GM21360 (cell line): ENCODE results near the gene IL17B.

Source experiments
- ATAC-seq: cut with Tn5 transposase; IDR thresholded peaks from one replicate; pipeline ENCODE4 v1.9.1; 2021; ENCODE audit warnings: mild to moderate bottlenecking, moderate library complexity; ENCODE audit not compliant: unreplicated experiment

IL17B gene

GRCh38 chr5:149381261-149381985, 2.3 kb upstream of the IL17B start:
- ATAC-seq: no peak

GRCh38 chr5:149380466-149381121, 1.5 kb upstream of the IL17B start:
- ATAC-seq: no peak

DNA sequence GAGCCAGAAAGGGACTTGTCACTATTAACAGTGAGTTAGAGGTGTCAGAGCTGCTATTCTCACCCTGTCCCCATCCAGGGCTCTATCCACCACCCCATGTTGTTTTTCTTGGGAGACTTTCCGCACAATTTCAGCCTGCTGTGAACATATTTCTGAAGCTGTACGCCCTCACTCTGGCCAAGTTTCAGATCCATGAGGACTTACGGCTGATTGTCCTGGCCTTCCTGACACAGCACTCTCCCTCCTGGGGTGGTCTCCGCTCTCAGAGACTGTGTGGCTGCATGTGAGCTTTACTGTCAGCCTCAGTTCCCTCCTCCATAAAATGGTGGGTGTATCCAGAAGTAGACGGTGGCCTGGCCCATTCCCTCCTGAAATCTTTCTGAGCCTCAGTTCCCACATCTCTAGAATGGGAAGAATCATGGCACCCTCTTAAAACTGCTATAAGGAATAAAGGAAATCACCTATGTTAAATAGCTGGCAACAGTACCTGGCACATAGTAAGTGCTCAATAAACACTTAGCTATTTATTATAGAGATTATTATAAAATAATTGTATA, 804 bp upstream of the IL17B start:
- no peak for ATAC-seq

- no peak for ATAC-seq
Measured at GRCh38 chr5:149378241-149378820, 761 bp downstream of the IL17B start.

- ATAC-seq: no peak
Measured at GRCh38 chr5:149376711-149377447, 2.2 kb downstream of the IL17B start.

- no peak for ATAC-seq
Measured at GRCh38 chr5:149376104-149376503, 3.0 kb downstream of the IL17B start.

- ATAC-seq: no peak
Measured at GRCh38 chr5:149375434-149375833, 3.7 kb downstream of the IL17B start.

DNA sequence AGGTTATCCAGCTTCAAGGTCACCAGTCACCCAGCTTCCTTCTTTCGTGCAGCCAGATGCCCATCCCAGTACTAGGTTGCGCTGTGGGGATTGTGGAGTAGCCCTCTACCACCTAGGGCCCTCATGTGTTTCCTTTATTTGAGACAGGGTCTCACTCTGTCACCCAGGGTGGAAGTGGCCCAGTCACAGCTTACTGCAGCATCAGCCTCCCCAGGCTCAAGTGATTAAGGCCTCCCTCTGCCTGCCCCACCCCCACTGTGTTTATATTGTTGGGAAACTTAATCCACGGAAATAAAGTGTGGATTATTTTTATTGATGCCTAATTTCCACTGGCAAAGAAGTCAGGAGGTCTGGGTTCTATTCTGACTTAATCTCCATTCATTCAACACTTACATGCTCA, 4.3 kb downstream of the IL17B start:
- no peak for ATAC-seq

GRCh38 chr5:149374303-149374702, 4.8 kb downstream of the IL17B start:
- ATAC-seq: no peak

DNA sequence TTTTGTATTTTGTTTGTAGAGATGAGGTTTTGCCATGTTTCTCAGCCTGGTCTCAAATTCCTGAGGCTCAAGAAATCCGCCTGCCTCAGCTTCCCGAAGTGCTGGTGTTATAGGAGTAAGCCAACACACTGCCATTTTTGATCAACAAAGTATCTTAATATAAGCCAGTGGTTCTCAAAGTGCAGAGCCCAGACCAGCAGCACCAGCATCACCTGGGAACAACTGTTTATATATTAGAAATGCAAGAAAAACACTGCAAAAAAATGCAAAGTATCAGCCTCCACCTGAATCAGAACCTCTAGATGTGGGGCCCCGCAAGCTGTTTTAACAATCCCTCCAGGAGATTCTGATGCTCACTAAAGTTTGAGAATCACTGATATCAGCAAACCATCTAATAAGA, 6.2 kb downstream of the IL17B start:
- ATAC-seq: no peak

DNA sequence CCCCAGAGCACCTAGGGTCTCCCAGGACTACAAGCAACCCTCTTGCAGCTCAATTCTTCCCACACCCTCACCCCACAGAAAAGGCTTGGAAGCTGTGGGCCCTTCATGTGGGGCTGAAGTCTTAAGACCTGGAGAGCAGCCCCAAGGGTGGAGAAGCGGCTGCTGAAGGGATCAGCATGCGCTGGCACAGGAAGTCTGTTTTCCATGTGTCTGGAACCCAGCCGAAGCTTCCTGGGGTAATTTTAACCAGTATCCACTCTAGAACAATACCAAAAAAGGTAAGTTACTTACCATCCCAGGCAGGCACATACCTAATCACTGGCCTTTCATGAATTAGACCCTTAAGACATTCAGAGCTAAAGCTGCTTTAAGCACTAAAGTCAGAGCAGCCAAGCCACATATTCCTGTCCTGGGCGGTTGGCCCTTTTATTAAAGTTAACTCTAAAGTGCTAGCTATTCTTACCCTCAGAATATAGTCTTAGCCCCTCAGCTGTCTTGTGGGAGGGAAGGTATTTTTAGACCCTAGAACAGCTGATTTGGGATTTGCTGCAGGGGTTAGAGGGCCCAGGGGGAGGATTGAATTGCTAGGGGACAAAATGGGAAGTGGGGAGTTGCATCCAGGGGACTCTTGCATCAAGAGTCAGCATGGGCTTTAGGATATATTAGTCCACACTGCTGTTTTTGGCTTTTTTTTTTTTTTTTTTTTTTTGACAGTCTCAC, 6.9 kb downstream of the IL17B start:
- no peak for ATAC-seq

GRCh38 chr5:149371296-149371962, 7.7 kb downstream of the IL17B start:
- ATAC-seq: peak; percentile 72

DNA sequence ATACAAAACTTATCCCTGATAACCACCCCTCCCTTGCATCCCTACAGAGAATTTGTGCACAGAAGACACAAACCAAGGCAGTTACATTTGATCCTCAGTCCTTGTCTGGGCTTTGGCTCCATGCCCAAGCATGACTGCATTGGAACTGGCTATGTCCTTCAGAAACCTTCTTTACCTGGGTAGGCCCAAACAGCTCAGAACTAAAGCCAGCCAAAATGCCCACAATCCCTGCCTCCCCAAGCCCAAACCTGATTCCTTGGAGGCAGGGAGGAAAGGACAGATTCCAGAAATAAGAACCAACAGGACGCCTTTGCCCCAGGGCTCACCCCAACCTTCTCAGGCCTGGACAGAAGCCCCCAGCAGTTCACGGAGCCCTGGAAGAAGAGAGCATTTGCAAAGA, 8.2 kb downstream of the IL17B start:
- no peak for ATAC-seq

DNA sequence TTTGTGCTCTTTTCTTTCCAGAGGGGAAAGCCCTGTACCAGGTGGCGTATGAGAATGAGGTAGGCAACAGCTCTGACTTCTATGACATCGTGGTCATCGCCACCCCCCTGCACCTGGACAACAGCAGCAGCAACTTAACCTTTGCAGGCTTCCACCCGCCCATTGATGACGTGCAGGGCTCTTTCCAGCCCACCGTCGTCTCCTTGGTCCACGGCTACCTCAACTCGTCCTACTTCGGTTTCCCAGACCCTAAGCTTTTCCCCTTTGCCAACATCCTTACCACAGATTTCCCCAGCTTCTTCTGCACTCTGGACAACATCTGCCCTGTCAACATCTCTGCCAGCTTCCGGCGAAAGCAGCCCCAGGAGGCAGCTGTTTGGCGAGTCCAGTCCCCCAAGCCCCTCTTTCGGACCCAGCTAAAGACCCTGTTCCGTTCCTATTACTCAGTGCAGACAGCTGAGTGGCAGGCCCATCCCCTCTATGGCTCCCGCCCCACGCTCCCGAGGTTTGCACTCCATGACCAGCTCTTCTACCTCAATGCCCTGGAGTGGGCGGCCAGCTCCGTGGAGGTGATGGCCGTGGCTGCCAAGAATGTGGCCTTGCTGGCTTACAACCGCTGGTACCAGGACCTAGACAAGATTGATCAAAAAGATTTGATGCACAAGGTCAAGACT, 11.0 kb downstream of the IL17B start:
- ATAC-seq: no peak

- ATAC-seq: peak; percentile 75
Measured at GRCh38 chr5:149367249-149367971, 11.7 kb downstream of the IL17B start.

DNA sequence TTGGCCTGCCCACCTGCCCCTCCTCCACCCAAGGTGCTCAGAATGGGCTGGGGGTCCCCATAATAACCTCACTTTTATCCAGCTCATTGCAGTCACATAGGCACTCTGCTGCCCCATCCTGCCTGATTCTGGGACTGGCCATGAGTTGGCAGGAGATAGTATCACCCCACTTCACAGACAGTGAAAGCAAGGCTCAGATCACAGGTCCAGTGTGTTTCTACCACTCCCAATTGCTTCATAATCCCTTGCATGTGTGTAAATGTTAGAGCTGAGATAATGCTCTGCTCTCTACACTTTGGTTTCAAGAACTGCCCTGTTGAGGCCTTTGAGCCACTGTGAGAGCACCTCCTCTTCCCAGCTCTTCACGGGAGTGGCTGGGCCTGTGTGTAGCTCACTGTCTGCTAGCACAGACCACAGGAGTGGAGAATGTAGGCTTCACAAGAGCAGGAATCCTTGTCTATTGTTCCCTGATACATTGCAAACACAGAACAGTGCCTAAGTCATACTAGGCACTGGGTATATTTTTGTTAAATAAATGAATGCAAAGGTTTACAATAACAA, 12.8 kb downstream of the IL17B start:
- ATAC-seq: no peak

DNA sequence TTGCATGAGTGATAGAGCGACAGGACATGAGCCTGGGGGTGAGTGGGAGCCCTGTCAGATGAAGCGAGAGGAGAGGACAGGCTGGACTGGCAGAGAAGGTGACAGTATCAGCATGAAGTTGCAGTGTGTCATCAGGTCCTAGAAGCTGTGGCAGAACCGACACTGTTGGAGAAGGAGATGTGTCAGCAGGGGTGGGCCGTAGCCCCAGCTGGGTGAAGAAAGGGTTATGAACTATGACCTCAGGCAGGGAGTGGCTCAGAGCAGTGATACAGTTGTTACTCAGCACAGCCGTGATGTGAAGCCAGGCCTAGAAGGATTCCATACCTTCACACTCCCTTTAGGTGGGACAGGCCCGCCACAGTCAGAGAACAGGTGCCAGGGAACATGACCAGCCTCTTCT, 13.7 kb downstream of the IL17B start:
- no peak for ATAC-seq

DNA sequence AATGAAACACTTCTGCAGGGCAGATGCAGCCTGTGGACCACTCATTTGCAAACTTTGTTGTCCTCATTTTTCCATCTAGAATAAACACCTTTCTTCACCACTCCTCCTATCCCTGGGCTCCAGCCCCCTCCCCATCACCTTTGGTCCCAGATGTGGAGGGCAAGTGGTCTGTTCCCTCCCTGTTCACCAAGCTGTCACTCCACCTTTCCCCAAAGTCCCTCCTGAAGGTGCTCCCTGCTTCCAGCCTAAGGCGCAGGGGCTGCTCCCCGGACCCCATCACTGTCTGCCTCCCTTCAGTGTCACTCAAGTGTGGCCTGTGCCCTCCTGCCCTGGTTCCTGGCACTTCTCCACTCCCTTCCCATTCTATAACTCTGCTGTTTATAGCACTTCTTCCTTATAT, 14.4 kb downstream of the IL17B start:
- no peak for ATAC-seq

DNA sequence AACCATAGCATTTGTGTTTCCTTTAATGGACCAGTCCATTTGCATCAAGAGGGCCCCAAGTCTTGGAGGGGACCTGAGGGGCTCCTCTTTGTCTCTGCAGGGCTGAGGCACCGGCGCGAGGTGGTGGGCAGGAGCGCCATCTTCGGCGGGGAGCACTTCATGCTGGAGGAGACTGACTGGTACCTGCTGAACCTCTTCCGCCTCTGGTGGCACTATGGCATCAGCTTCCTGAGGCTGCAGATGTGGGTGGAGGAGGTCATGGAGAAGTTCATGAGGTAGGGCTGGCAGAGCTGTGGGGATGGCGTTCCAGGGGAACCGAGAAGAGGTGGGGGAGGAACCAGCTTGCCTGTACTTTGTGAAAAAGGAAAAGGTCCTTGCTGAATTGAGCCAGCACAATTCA, 15.2 kb downstream of the IL17B start:
- ATAC-seq: no peak
